Thymus (tissue), 11 donors: ENCODE data around the gene FGG. TPM values are rescaled to one million over a fixed set of nuclear protein-coding genes. Genes with fewer than 3 reads are reported as not detected.

Source experiments
- DNase-seq, 9 donors: peaks; one replicate each; pipeline ENCODE4 v3.0.0-alpha.2; 2013; ENCODE audit warnings: low spot score in 9 of 9, low read depth in 6 of 9, missing footprints in 1 of 9
- H3K27ac ChIP-seq, 2 donors: one replicate each; pipeline ENCODE4 v1.5.1; 2013; ENCODE audit warnings: control low read depth in 1 of 2, low read depth in 1 of 2, low read length in 1 of 2, mild to moderate bottlenecking in 1 of 2, moderate library complexity in 1 of 2
- H3K27me3 ChIP-seq, 2 donors: one replicate each; pipeline ENCODE4 v1.5.1; 2013; ENCODE audit warnings: low read length in 1 of 2; ENCODE audit not compliant: control insufficient read depth in 2 of 2, insufficient read depth in 1 of 2
- H3K36me3 ChIP-seq, 2 donors: one replicate each; pipeline ENCODE4 v1.5.1; 2013; ENCODE audit warnings: low read length in 1 of 2, mild to moderate bottlenecking in 1 of 2, moderate library complexity in 1 of 2; ENCODE audit not compliant: control insufficient read depth in 2 of 2, insufficient read depth in 2 of 2
- H3K4me1 ChIP-seq, 2 donors: one replicate each; pipeline ENCODE4 v1.5.1; 2013; ENCODE audit warnings: low read length in 2 of 2; ENCODE audit not compliant: control insufficient read depth in 2 of 2, insufficient read depth in 2 of 2
- H3K4me3 ChIP-seq, 2 donors: one replicate each; pipeline ENCODE4 v1.5.1; 2013; ENCODE audit warnings: low read length in 2 of 2, control low read depth in 1 of 2, mild to moderate bottlenecking in 1 of 2
- H3K9me3 ChIP-seq, 2 donors: one replicate each; pipeline ENCODE4 v1.5.1; 2013; ENCODE audit warnings: low read length in 1 of 2, mild to moderate bottlenecking in 1 of 2; ENCODE audit not compliant: control insufficient read depth in 2 of 2, insufficient read depth in 1 of 2
- WGBS: extraction: QIAGEN DNeasy Blood & Tissue Kit; methylation state at CpG from one replicate; pipeline ENCODE4 v1.1.7; 2013; 5-methylcytosine and 5-hydroxymethylcytosine counted together
- polyA plus RNA-seq: library from polyadenylated mRNA; stranded (reverse); fragments of 200-250 nt; gene quantifications from one replicate; pipeline ENCODE4 v1.2.3, GENCODE V29; 2013
- total RNA-seq: library from RNA; stranded (reverse); fragments of 120-200 nt; gene quantifications from one replicate; pipeline ENCODE4 v1.2.4, GENCODE V29; 2013
- donor health status: healthy.

Gene FGG
- total and polyA plus RNA-seq, 2 donors, result 0.94 to 1.2 TPM

- H3K36me3 ChIP-seq, result no peaks in the 10 kb centered on the region
- peaks cover 0 to 6% of the 10 kb centered on the region in 2 donors for H3K4me1 ChIP-seq
- peaks cover 8 to 34% of the 10 kb centered on the region in 2 donors for H3K27me3 ChIP-seq
- no peak overlapping the region for H3K27ac ChIP-seq
- H3K4me3 ChIP-seq, result no peak overlapping the region
- H3K9me3 ChIP-seq, result no peaks in the 10 kb centered on the region
- DNase-seq, result no peak
These were observed 17.9 kb upstream of the FGG start for GRCh38 chr4:154630324-154630723.

GRCh38 chr4:154626793-154627484 lies 14.5 kb upstream of the FGG start:
- Histone ChIP-seq H3K4me1 (peaks cover 0 to 6% of the 10 kb centered on the region in 2 donors), H3K36me3 (no peaks in the 10 kb centered on the region), H3K4me3 (no peak overlapping the region), H3K27me3 (peaks cover 8 to 46% of the 10 kb centered on the region in 2 donors), H3K9me3 (no peaks in the 10 kb centered on the region), H3K27ac (no peak overlapping the region)
- DNase-seq, result peak in 4 of 9 donors; percentile 1 to 48 (median 34)
- WGBS, result 7% methylated on average over 48 of the region's 48 CpGs

GRCh38 chr4:154625971-154626370 lies 13.5 kb upstream of the FGG start:
- no peak for DNase-seq
- WGBS, result 96% methylated on average over 3 of the region's 3 CpGs
- no peak overlapping the region for H3K4me3 ChIP-seq
- H3K4me1 ChIP-seq, result peaks cover 0 to 6% of the 10 kb centered on the region in 2 donors
- no peaks in the 10 kb centered on the region for H3K9me3 ChIP-seq
- H3K27me3 ChIP-seq, result peaks cover 8 to 44% of the 10 kb centered on the region in 2 donors
- H3K27ac ChIP-seq, result no peak overlapping the region
- no peaks in the 10 kb centered on the region for H3K36me3 ChIP-seq

GRCh38 chr4:154623995-154624394 lies 11.5 kb upstream of the FGG start:
- H3K9me3 ChIP-seq, result no peaks in the 10 kb centered on the region
- H3K36me3 ChIP-seq, result no peaks in the 10 kb centered on the region
- no peak overlapping the region for H3K27ac ChIP-seq
- no peak for DNase-seq
- H3K4me3 ChIP-seq, result no peak overlapping the region
- peaks cover 0 to 6% of the 10 kb centered on the region in 2 donors for H3K4me1 ChIP-seq
- 96% methylated on average over 7 of the region's 7 CpGs for WGBS
- H3K27me3 ChIP-seq, result peaks cover 8 to 42% of the 10 kb centered on the region in 2 donors

GRCh38 chr4:154623436-154623835 lies 11.0 kb upstream of the FGG start:
- Histone ChIP-seq H3K36me3 (no peaks in the 10 kb centered on the region), H3K4me1 (peaks cover 0 to 6% of the 10 kb centered on the region in 2 donors), H3K9me3 (no peaks in the 10 kb centered on the region), H3K27ac (no peak overlapping the region), H3K27me3 (peaks cover 8 to 39% of the 10 kb centered on the region in 2 donors), H3K4me3 (no peak overlapping the region)
- DNase-seq, result no peak
- 91% methylated on average over 3 of the region's 3 CpGs for WGBS

- peak in 3 of 9 donors; percentile 4 to 45 (median 13) for DNase-seq
- no peaks in the 10 kb centered on the region for H3K9me3 ChIP-seq
- H3K27me3 ChIP-seq, result peaks cover 8 to 32% of the 10 kb centered on the region in 2 donors
- H3K4me3 ChIP-seq, result no peak overlapping the region
- peaks cover 0 to 6% of the 10 kb centered on the region in 2 donors for H3K4me1 ChIP-seq
- no peak overlapping the region for H3K27ac ChIP-seq
- no peaks in the 10 kb centered on the region for H3K36me3 ChIP-seq
These were observed 10.1 kb upstream of the FGG start for GRCh38 chr4:154622598-154622997.

GRCh38 chr4:154620111-154620510 lies 7.7 kb upstream of the FGG start:
- H3K27ac ChIP-seq, result no peak overlapping the region
- 0% methylated on average over 1 of the region's 1 CpG for WGBS
- H3K36me3 ChIP-seq, result no peaks in the 10 kb centered on the region
- no peak overlapping the region for H3K4me3 ChIP-seq
- H3K27me3 ChIP-seq, result peaks cover 0 to 11% of the 10 kb centered on the region in 2 donors
- H3K4me1 ChIP-seq, result no peaks in the 10 kb centered on the region
- no peak for DNase-seq
- no peaks in the 10 kb centered on the region for H3K9me3 ChIP-seq

- Histone ChIP-seq H3K4me3 (no peak overlapping the region), H3K9me3 (no peaks in the 10 kb centered on the region), H3K27ac (no peak overlapping the region), H3K36me3 (no peaks in the 10 kb centered on the region), H3K4me1 (no peaks in the 10 kb centered on the region), H3K27me3 (peaks cover 0 to 3% of the 10 kb centered on the region in 2 donors)
- peak in 4 of 9 donors; percentile 9 to 55 (median 26) for DNase-seq
- WGBS, result 54% methylated on average over 4 of the region's 4 CpGs
These were observed 6.4 kb upstream of the FGG start for GRCh38 chr4:154618708-154619315.

- WGBS, result 94% methylated on average over 5 of the region's 5 CpGs
- no peaks in the 10 kb centered on the region for H3K36me3 ChIP-seq
These were observed 5.4 kb upstream of the FGG start for GRCh38 chr4:154617820-154618317.

More at GRCh38 chr4:154617820-154618317, 5.4 kb upstream of the FGG start:
- H3K9me3 ChIP-seq, result no peaks in the 10 kb centered on the region
- DNase-seq, result no peak
- H3K4me1 ChIP-seq, result no peaks in the 10 kb centered on the region
- H3K27me3 ChIP-seq, result no peaks in the 10 kb centered on the region
- H3K27ac ChIP-seq, result no peak overlapping the region
- H3K4me3 ChIP-seq, result no peak overlapping the region
